HuH-7 (cell line): Measurements from ENCODE around the gene ARMC7.
"Not testable (repeated sequence)": the region's sequence is repeated elsewhere in the genome, so short reads cannot be mapped to it uniquely, and the experiment has no call there.

Source experiments
- DNase-seq: peaks from one replicate; pipeline ENCODE4 v3.0.0; 2011; ENCODE audit warnings: low spot score

Gene ARMC7

GRCh38 chr17:75130059-75130631, 20.4 kb downstream of the ARMC7 start:
- no peak for DNase-seq

- DNase-seq: peak; percentile 84
Measured at GRCh38 chr17:75130632-75131277, 21.0 kb downstream of the ARMC7 start.

- peak; percentile 91 for DNase-seq
Measured at GRCh38 chr17:75131278-75132017, 21.7 kb downstream of the ARMC7 start, which contains the start of gene NT5C. TSS of gene NT5C (minus strand) at chr17:75131742. CDS start at chr17:75131707, 35 bp downstream.

- not testable (repeated sequence) for DNase-seq
Measured at GRCh38 chr17:75132018-75133000, 22.5 kb downstream of the ARMC7 start.

GRCh38 chr17:75133001-75133400, 23.2 kb downstream of the ARMC7 start:
- DNase-seq: no peak

- not testable (repeated sequence) for DNase-seq
Measured at GRCh38 chr17:75133607-75134347, 24.0 kb downstream of the ARMC7 start.

- DNase-seq: no peak
Measured at GRCh38 chr17:75135452-75135851, 25.7 kb downstream of the ARMC7 start.

- DNase-seq: no peak
Measured at GRCh38 chr17:75135946-75136345, 26.2 kb downstream of the ARMC7 start.

- not testable (repeated sequence) for DNase-seq
Measured at GRCh38 chr17:75137762-75138161, 28.0 kb downstream of the ARMC7 start.

GRCh38 chr17:75138519-75138918, 28.8 kb downstream of the ARMC7 start:
- DNase-seq: no peak

- DNase-seq: no peak
Measured at GRCh38 chr17:75142236-75142971, 32.6 kb downstream of the ARMC7 start.

GRCh38 chr17:75144816-75145512, 35.2 kb downstream of the ARMC7 start:
- DNase-seq: no peak

- DNase-seq: no peak
Measured at GRCh38 chr17:75146592-75146991, 36.8 kb downstream of the ARMC7 start.

GRCh38 chr17:75147878-75148546, 38.2 kb downstream of the ARMC7 start:
- DNase-seq: no peak

GRCh38 chr17:75151930-75152329, 42.2 kb downstream of the ARMC7 start:
- no peak for DNase-seq

GRCh38 chr17:75152523-75152921, 42.8 kb downstream of the ARMC7 start:
- DNase-seq: no peak

GRCh38 chr17:75152922-75153779, 43.4 kb downstream of the ARMC7 start:
- DNase-seq: no peak

- no peak for DNase-seq
Measured at GRCh38 chr17:75153780-75154194, 44.0 kb downstream of the ARMC7 start.
